ENCODE data around the gene EEF2K. TPM values are rescaled to one million over a fixed set of nuclear protein-coding genes. Genes with fewer than 3 reads are reported as not detected.

EEF2K gene
- polyA plus RNA-seq, 1 experiment = 9.6 TPM

GRCh38 chr16:22174642-22175041, 31.4 kb upstream of the EEF2K start:
- DNase-seq (ENCODE audit: low read depth, low spot score) = no peak
- Histone ChIP-seq H3K27ac (ENCODE audit: low read depth, low read length) (no peak overlapping the region), H3K4me3 (ENCODE audit: low read depth, low read length) (no peak overlapping the region), H3K9me3 (ENCODE audit: control insufficient read depth, insufficient read depth, low read length) (no peaks in the 10 kb centered on the region), H3K27me3 (ENCODE audit: control insufficient read depth, insufficient read depth, low read length) (peaks cover 14% of the 10 kb centered on the region)
- ChIA-PET CTCF (no interaction called here), POLR2A (no interaction called here)
- TF ChIP-seq CTCF (IDR thresholded peaks at IDR 0.05; ENCODE audit: low read depth, low read length) = no peak

GRCh38 chr16:22177968-22178930, 27.8 kb upstream of the EEF2K start:
- ChIA-PET POLR2A (interaction anchor here (0.6 kb wide), 1 partner anchor 105 kb away, joined by 6 read pairs; no protein-coding TSS in a partner anchor), CTCF (interaction anchor here (0.8 to 2.4 kb wide), 3 partner anchors 10 to 177 kb away, joined by 3 to 13 read pairs (median 3); no protein-coding TSS in a partner anchor)
- Histone ChIP-seq H3K4me3 (ENCODE audit: low read depth, low read length) (no peak overlapping the region), H3K27me3 (ENCODE audit: control insufficient read depth, insufficient read depth, low read length) (peaks cover 24% of the 10 kb centered on the region), H3K9me3 (ENCODE audit: control insufficient read depth, insufficient read depth, low read length) (no peaks in the 10 kb centered on the region), H3K27ac (ENCODE audit: low read depth, low read length) (no peak overlapping the region)
- no peak for TF ChIP-seq CTCF (IDR thresholded peaks at IDR 0.05; ENCODE audit: low read depth, low read length)
- no peak for DNase-seq (ENCODE audit: low read depth, low spot score)

GRCh38 chr16:22181426-22181825, 24.7 kb upstream of the EEF2K start:
- H3K9me3 ChIP-seq (ENCODE audit: control insufficient read depth, insufficient read depth, low read length) = no peaks in the 10 kb centered on the region
- no peak overlapping the region for H3K4me3 ChIP-seq (ENCODE audit: low read depth, low read length)
- POLR2A ChIA-PET = no interaction called here
- no peak for TF ChIP-seq CTCF (IDR thresholded peaks at IDR 0.05; ENCODE audit: low read depth, low read length)
- CTCF ChIA-PET = interaction anchor here (0.5 to 0.9 kb wide), 3 partner anchors 39 to 169 kb away, joined by 3 to 4 read pairs (median 4); no protein-coding TSS in a partner anchor
- H3K27ac ChIP-seq (ENCODE audit: low read depth, low read length) = no peak overlapping the region
- no peak for DNase-seq (ENCODE audit: low read depth, low spot score)
- peaks cover 29% of the 10 kb centered on the region for H3K27me3 ChIP-seq (ENCODE audit: control insufficient read depth, insufficient read depth, low read length)

- H3K27ac ChIP-seq (ENCODE audit: low read depth, low read length) = no peak overlapping the region
- no peak for DNase-seq (ENCODE audit: low read depth, low spot score)
- no peak for TF ChIP-seq CTCF (IDR thresholded peaks at IDR 0.05; ENCODE audit: low read depth, low read length)
- no peaks in the 10 kb centered on the region for H3K9me3 ChIP-seq (ENCODE audit: control insufficient read depth, insufficient read depth, low read length)
- no peak overlapping the region for H3K4me3 ChIP-seq (ENCODE audit: low read depth, low read length)
- ChIA-PET CTCF (interaction anchor here (0.6 to 0.9 kb wide), 2 partner anchors 40 to 104 kb away, joined by 3 to 4 read pairs; no protein-coding TSS in a partner anchor), POLR2A (no interaction called here)
- peaks cover 29% of the 10 kb centered on the region for H3K27me3 ChIP-seq (ENCODE audit: control insufficient read depth, insufficient read depth, low read length)
Observed at GRCh38 chr16:22181843-22182242, 24.2 kb upstream of the EEF2K start.

GRCh38 chr16:22183335-22183734, 22.7 kb upstream of the EEF2K start:
- no peak overlapping the region for H3K27ac ChIP-seq (ENCODE audit: low read depth, low read length)
- POLR2A ChIA-PET = no interaction called here
- DNase-seq (ENCODE audit: low read depth, low spot score) = no peak
- H3K9me3 ChIP-seq (ENCODE audit: control insufficient read depth, insufficient read depth, low read length) = no peaks in the 10 kb centered on the region
- CTCF ChIA-PET = interaction anchor here (0.7 kb wide), 2 partner anchors 178 to 182 kb away, joined by 4 to 6 read pairs; no protein-coding TSS in a partner anchor
- TF ChIP-seq CTCF (IDR thresholded peaks at IDR 0.05; ENCODE audit: low read depth, low read length) = no peak
- H3K4me3 ChIP-seq (ENCODE audit: low read depth, low read length) = no peak overlapping the region
- peaks cover 28% of the 10 kb centered on the region for H3K27me3 ChIP-seq (ENCODE audit: control insufficient read depth, insufficient read depth, low read length)
